Neural cell (in vitro differentiated cells): ENCODE data around the gene APMAP.

Experiments used
- CTCF ChIP-seq: fragments of 450-650 bp; IDR thresholded peaks from 2 replicates; pipeline ENCODE4 v1.5.1; 2014; ENCODE audit warnings: antibody characterized with exemption, mild to moderate bottlenecking, moderate library complexity; ENCODE audit not compliant: poor library complexity, severe bottlenecking
- EP300 ChIP-seq: fragments of 450-650 bp; conservative IDR thresholded peaks from 2 replicates; pipeline ENCODE4 v1.6.1; 2014; ENCODE audit warnings: antibody characterized with exemption, mild to moderate bottlenecking, moderate library complexity; ENCODE audit not compliant: poor library complexity, severe bottlenecking
- EZH2 ChIP-seq: fragments of 200-600, 300-800 bp; shearing (Covaris generic), sonication (generic); IDR thresholded peaks from 2 replicates; pipeline ENCODE4 v1.6.1; 2014; ENCODE audit warnings: antibody characterized with exemption, low read length, borderline replicate concordance, mild to moderate bottlenecking; ENCODE audit not compliant: insufficient read depth, poor library complexity, severe bottlenecking
- MXI1 ChIP-seq: fragments of 450-650 bp; conservative IDR thresholded peaks from 2 replicates; pipeline ENCODE4 v1.6.1; 2014; ENCODE audit warnings: antibody characterized with exemption, mild to moderate bottlenecking; ENCODE audit not compliant: poor library complexity, severe bottlenecking
- POLR2AphosphoS5 ChIP-seq: IDR thresholded peaks from 2 replicates; pipeline ENCODE4 v1.6.1; 2012
- REST ChIP-seq: IDR thresholded peaks from 2 replicates; pipeline ENCODE4 v1.6.1; 2012; ENCODE audit warnings: borderline replicate concordance
- SMC3 ChIP-seq: fragments of 450-650 bp; conservative IDR thresholded peaks from 2 replicates; pipeline ENCODE4 v1.6.1; 2014; ENCODE audit warnings: antibody characterized with exemption, mild to moderate bottlenecking, moderate library complexity; ENCODE audit not compliant: poor library complexity
- TAF1 ChIP-seq: IDR thresholded peaks from 2 replicates; pipeline ENCODE4 v1.6.1; 2012; ENCODE audit warnings: low read depth

- no peak for TF ChIP-seq CTCF
- TF ChIP-seq POLR2AphosphoS5: no peak
- TF ChIP-seq REST: no peak
- no peak for TF ChIP-seq EZH2
- no peak for TF ChIP-seq TAF1
- TF ChIP-seq SMC3: no peak
- no peak for TF ChIP-seq EP300
- TF ChIP-seq MXI1: no peak
These were observed 1.6 kb upstream of the APMAP start for GRCh38 chr20:24994186-24994465.
